Muscle of leg (tissue), 11 donors: ENCODE results near the gene RAD51B. TPM values are rescaled to one million over a fixed set of nuclear protein-coding genes. Genes with fewer than 3 reads are reported as not detected.

Experiments used
- DNase-seq: peaks from one replicate; pipeline ENCODE4 v3.0.0; 2013
- H3K27ac ChIP-seq: one replicate; pipeline ENCODE4 v1.5.1; 2013; ENCODE audit warnings: mild to moderate bottlenecking, low read length, control low read depth
- H3K27me3 ChIP-seq: one replicate; pipeline ENCODE4 v1.6.1; 2013; ENCODE audit warnings: low read length; ENCODE audit not compliant: control insufficient read depth, insufficient read depth
- H3K36me3 ChIP-seq: one replicate; pipeline ENCODE4 v1.6.1; 2013; ENCODE audit warnings: low read length; ENCODE audit not compliant: control insufficient read depth, insufficient read depth
- H3K4me1 ChIP-seq: one replicate; pipeline ENCODE4 v1.6.1; 2013; ENCODE audit warnings: low read length; ENCODE audit not compliant: control insufficient read depth, insufficient read depth
- H3K4me3 ChIP-seq: one replicate; pipeline ENCODE4 v1.5.1; 2013; ENCODE audit warnings: low read length, control low read depth
- H3K9me3 ChIP-seq: replicated peaks from 2 replicates; pipeline ENCODE4 v1.6.1; 2013; ENCODE audit warnings: low read depth, low read length; ENCODE audit not compliant: control insufficient read depth
- WGBS: methylation state at CpG from one replicate; pipeline ENCODE4 v1.1.5; 2013; ENCODE audit warnings: missing lambda C conversion rate; ENCODE audit not compliant: insufficient coverage; 5-methylcytosine and 5-hydroxymethylcytosine counted together
- polyA plus RNA-seq, 8 donors: library from polyadenylated mRNA; unstranded; fragments of 120-200 nt; gene quantifications; one replicate each; pipeline versions ENCODE4 v1.2.1 to v1.2.3, GENCODE V29; 2013; ENCODE audit warnings: inconsistent platforms in 1 of 8, low replicate concordance in 1 of 8; ENCODE audit not compliant: insufficient read length in 8 of 8, insufficient read depth in 1 of 8
- total RNA-seq: library from RNA; stranded (reverse); fragments of 120-200 nt; gene quantifications from one replicate; pipeline ENCODE4 v1.2.4, GENCODE V29; 2013

Gene RAD51B
- total and polyA plus RNA-seq, 9 donors, result 6.0 to 16.5 (median 7.2) TPM

- WGBS, result 51% methylated on average over 5 of the region's 6 CpGs
- peaks cover 62% of the 10 kb centered on the region for H3K4me1 ChIP-seq
- no peaks in the 10 kb centered on the region for H3K27me3 ChIP-seq
Measured at GRCh38 chr14:68394118-68394763, 574.7 kb downstream of the RAD51B start.

GRCh38 chr14:68394764-68395143, 575.2 kb downstream of the RAD51B start:
- Histone ChIP-seq H3K27me3 (no peaks in the 10 kb centered on the region), H3K4me1 (peaks cover 62% of the 10 kb centered on the region), H3K27ac (peak overlapping the region; percentile 94), H3K4me3 (no peak overlapping the region), H3K9me3 (no peaks in the 10 kb centered on the region), H3K36me3 (no peaks in the 10 kb centered on the region)
- DNase-seq, result no peak
- WGBS, result 43% methylated on average over 11 of the region's 11 CpGs

More at GRCh38 chr14:68394118-68394763, 574.7 kb downstream of the RAD51B start:
- Histone ChIP-seq H3K27ac (peak overlapping the region; percentile 94), H3K9me3 (no peaks in the 10 kb centered on the region), H3K36me3 (no peaks in the 10 kb centered on the region), H3K4me3 (no peak overlapping the region)
- DNase-seq, result peak; percentile 69

GRCh38 chr14:68395604-68396003, 576.0 kb downstream of the RAD51B start:
- 88% methylated on average over 1 of the region's 4 CpGs for WGBS
- DNase-seq, result no peak
- Histone ChIP-seq H3K36me3 (no peaks in the 10 kb centered on the region), H3K27me3 (no peaks in the 10 kb centered on the region), H3K4me3 (no peak overlapping the region), H3K27ac (peak overlapping the region; percentile 94), H3K9me3 (no peaks in the 10 kb centered on the region), H3K4me1 (peaks cover 66% of the 10 kb centered on the region)

GRCh38 chr14:68396461-68396860, 576.9 kb downstream of the RAD51B start:
- Histone ChIP-seq H3K27ac (peak overlapping the region; percentile 62), H3K9me3 (no peaks in the 10 kb centered on the region), H3K4me1 (peaks cover 66% of the 10 kb centered on the region), H3K27me3 (no peaks in the 10 kb centered on the region), H3K36me3 (no peaks in the 10 kb centered on the region), H3K4me3 (no peak overlapping the region)
- no CpG with 5 or more reads among the region's 3 CpGs for WGBS
- DNase-seq, result no peak

GRCh38 chr14:68397371-68397811, 577.8 kb downstream of the RAD51B start:
- Histone ChIP-seq H3K4me3 (no peak overlapping the region), H3K4me1 (peaks cover 65% of the 10 kb centered on the region), H3K27me3 (no peaks in the 10 kb centered on the region), H3K36me3 (no peaks in the 10 kb centered on the region), H3K9me3 (no peaks in the 10 kb centered on the region), H3K27ac (peak overlapping the region; percentile 62)
- 13% methylated on average over 2 of the region's 6 CpGs for WGBS
- DNase-seq, result peak; percentile 86

- Histone ChIP-seq H3K9me3 (no peaks in the 10 kb centered on the region), H3K27me3 (no peaks in the 10 kb centered on the region), H3K4me3 (no peak overlapping the region), H3K36me3 (no peaks in the 10 kb centered on the region), H3K4me1 (peaks cover 65% of the 10 kb centered on the region), H3K27ac (peak overlapping the region; percentile 62)
- peak; percentile 74 for DNase-seq
- 49% methylated on average over 2 of the region's 6 CpGs for WGBS
Measured at GRCh38 chr14:68397822-68398221, 578.2 kb downstream of the RAD51B start.

- Histone ChIP-seq H3K36me3 (no peaks in the 10 kb centered on the region), H3K27me3 (no peaks in the 10 kb centered on the region), H3K9me3 (no peaks in the 10 kb centered on the region), H3K4me3 (no peak overlapping the region), H3K4me1 (peaks cover 62% of the 10 kb centered on the region), H3K27ac (peak overlapping the region; percentile 62)
- no peak for DNase-seq
- WGBS, result no CpG with 5 or more reads among the region's 2 CpGs
Measured at GRCh38 chr14:68398370-68398769, 578.8 kb downstream of the RAD51B start.

- H3K36me3 ChIP-seq, result no peaks in the 10 kb centered on the region
- H3K9me3 ChIP-seq, result no peaks in the 10 kb centered on the region
- no peak for DNase-seq
- no peaks in the 10 kb centered on the region for H3K27me3 ChIP-seq
- peaks cover 51% of the 10 kb centered on the region for H3K4me1 ChIP-seq
- H3K4me3 ChIP-seq, result no peak overlapping the region
- 52% methylated on average over 2 of the region's 2 CpGs for WGBS
- H3K27ac ChIP-seq, result no peak overlapping the region
Measured at GRCh38 chr14:68399971-68400370, 580.4 kb downstream of the RAD51B start.

GRCh38 chr14:68401317-68401716, 581.7 kb downstream of the RAD51B start:
- no peak for DNase-seq
- Histone ChIP-seq H3K36me3 (no peaks in the 10 kb centered on the region), H3K27me3 (no peaks in the 10 kb centered on the region), H3K4me1 (peaks cover 44% of the 10 kb centered on the region), H3K4me3 (no peak overlapping the region), H3K27ac (peak overlapping the region; percentile 45), H3K9me3 (no peaks in the 10 kb centered on the region)
- no CpG with 5 or more reads among the region's 3 CpGs for WGBS

- H3K9me3 ChIP-seq, result no peaks in the 10 kb centered on the region
- no peak overlapping the region for H3K4me3 ChIP-seq
- WGBS, result no CpG with 5 or more reads among the region's 4 CpGs
- peaks cover 44% of the 10 kb centered on the region for H3K4me1 ChIP-seq
- peak overlapping the region; percentile 57 for H3K27ac ChIP-seq
- no peaks in the 10 kb centered on the region for H3K27me3 ChIP-seq
- DNase-seq, result peak; percentile 65
- H3K36me3 ChIP-seq, result no peaks in the 10 kb centered on the region
Measured at GRCh38 chr14:68401855-68402254, 582.3 kb downstream of the RAD51B start.
